SKM-1 (cell line): Measurements from ENCODE around the gene HDGFL3.
"Not testable (repeated sequence)": the region's sequence is repeated elsewhere in the genome, so short reads cannot be mapped to it uniquely, and the experiment has no call there.

Experiments
- DNase-seq: peaks from one replicate; lab custom pipeline; 2025; ENCODE audit not compliant: unreplicated experiment; lab: John Stamatoyannopoulos, UW

HDGFL3 gene

DNA sequence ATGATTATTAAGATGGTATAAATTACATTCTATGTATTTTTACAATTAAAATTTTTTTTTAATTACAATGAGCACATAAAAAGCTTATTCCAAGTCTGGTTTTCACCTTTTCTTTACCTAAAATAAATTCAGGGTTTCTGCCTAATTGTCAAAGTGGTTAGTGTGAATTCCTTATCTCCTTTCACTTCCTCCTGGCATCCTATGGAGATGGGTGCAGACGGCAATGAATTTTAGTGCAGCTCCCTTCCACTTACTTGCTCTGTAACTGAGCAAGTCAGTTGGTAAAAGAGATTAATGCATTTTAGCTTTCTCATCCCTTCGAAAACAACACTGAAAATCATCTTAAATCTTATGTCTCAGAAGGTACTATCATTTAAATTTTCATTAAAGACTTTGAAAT, 13.1 kb downstream of the HDGFL3 start:
- DNase-seq = no peak

DNA sequence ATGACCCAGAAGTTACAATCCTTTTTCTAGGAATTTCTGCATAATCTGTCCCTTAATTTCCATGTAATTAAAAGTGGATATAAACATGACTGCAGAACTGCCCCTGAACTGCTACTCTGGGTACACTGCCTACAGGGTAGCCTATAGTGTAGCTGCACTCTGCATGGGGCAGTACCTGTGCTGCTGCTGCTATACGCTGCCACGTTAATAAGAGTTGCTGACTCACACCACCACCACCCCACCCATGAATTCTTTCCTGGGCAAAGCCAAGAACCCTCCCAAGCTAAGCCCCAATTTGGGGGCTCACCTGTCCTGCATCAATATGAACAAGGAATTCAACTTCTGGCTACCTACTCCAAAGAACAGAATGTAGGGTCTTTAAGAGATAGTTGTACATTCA, 13.9 kb downstream of the HDGFL3 start:
- no peak for DNase-seq

DNA sequence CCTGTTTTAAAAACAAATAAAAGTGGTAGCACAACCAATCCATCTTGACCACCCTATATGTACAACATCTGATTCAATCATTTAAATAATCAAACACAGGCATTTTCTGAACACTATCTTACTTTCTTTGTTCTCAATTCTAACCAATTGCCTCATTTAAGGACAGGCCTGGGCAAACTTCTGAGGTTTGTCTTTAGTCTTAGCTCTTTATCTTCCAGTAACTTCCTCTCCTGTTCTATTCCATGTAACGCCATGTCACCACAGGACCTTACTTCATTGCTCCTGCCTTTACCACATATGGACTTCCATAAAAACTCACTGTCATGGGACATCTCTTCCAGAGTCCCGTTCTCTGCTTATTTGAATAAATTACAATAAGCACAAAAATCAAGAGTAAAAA, 14.9 kb downstream of the HDGFL3 start:
- DNase-seq = peak; percentile 28

DNA sequence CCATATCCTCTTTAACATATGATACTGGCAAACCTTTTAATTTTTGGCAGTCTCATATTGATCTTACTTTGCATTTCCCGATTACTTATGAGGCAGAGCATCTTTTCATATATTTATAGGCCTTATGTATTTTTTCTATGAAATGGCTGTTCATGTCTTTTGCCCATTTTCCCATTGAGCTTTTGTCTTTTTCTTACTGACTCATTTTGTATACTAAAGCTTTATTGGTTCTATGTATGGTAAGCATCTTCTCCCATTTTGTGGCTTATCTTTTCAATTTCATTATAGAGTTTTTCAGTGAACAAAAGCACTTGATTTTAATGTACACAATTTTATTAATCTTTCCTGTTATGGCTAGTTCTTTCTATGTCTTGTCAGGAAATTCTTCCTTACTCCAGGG, 17.2 kb downstream of the HDGFL3 start:
- no peak for DNase-seq

DNA sequence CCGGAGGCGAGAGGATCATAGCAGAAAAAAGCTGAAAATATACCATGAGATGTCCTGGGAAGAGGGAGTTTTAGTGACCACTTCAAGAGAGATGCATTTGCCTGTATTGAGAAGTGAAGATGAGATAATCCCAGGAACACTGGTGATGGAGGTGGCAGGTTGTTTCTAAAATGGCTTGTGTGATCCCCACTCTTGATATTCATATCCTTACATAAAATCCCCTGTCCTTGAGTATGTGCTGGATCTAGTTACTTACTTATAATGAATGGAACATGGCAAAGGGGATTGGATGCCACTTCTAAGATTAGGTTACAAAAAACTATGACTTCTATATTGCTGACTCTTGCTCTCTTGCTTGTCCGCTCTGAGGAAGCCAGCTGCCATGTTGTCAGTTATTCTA, 22.1 kb downstream of the HDGFL3 start:
- DNase-seq = no peak

DNA sequence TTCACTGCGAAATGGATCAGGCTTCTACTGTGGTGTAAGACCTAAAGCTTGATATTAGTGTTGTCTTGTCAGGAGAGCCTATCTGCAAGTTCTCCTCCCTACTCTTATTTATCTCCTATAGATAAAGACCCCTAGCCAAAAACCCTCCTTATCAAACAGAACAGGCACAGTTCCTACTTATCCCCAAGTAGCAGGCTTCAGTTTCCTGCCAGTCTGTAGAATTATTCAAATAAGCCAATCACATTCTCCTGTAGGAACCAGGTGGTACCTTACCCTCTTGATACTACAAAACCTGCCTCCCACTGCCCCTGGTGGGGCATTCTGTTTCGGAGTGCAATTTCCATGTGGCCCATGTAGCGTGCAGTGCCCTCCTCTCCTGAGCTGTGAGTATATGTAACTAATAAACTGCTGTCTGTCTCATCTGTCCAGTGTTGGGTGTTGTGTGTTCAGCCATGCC, 28.7 kb downstream of the HDGFL3 start:
- DNase-seq = no peak

DNA sequence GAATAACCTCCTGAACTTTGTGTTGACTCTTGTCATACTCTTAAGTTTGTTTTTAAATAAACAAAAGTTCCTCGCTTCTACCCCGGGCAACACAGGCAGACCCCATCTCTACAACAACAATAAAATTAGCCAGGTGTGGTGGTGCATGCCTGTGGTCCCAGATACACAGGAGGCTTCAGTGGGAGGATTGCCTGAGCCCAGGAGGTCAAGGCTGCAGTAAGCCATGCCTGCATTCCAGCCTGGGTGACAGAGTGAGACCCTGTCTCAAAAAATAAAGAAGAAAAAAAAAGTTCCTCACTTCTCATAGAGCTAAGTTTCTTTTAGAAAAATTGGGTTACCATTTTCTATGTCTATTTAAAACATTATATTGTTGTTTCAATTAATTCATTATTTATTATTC, 29.2 kb downstream of the HDGFL3 start:
- no peak for DNase-seq

DNA sequence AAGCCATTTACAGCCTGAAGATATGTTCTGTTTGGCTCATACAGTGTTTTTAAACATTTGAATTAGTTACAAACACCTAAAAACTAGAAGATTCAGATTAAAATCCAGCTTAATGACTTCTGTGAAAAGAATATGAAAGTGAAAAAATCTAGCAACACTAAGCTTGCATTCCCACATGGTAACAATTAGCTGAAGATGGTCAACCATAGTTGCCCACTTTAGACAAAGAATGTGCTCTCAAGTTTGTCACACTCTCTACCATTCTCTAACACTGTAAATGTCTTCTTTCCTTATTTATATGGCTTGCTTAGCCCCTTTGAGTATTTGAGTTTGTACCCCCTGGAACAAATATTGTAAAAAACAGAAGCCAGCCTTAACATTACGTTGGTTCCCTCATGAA, 32.7 kb downstream of the HDGFL3 start:
- DNase-seq = no peak

DNA sequence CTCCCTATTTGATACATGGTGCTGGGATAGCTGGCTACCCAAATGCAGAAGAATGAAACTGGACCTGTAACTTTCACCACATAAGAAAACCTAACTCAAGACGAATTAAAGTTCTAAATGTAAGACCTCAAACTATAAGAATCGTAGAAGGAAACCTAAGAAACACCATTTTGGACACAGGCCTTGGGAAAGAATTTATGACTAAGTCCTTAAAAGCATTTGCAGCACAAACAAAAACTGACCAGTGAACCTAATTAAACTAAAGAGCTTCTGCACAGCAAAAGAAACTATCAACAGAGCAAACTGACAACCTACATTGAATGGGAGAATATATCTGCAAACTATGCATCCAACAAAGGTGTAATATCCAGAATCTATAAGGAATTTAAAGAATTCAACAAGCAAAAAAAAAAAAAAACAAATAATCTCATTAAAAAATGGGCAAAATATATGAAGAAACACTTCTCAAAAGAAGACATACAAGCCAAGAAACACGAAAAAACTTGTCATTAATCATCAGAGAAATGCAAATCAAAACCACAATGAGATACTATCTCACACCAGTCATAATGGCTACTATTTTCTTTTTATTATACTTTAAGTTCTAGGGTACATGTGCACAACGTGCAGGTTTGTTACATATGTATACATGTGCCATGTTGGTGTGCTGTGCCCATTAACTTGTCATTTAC, 37.0 kb downstream of the HDGFL3 start:
- DNase-seq = no peak

DNA sequence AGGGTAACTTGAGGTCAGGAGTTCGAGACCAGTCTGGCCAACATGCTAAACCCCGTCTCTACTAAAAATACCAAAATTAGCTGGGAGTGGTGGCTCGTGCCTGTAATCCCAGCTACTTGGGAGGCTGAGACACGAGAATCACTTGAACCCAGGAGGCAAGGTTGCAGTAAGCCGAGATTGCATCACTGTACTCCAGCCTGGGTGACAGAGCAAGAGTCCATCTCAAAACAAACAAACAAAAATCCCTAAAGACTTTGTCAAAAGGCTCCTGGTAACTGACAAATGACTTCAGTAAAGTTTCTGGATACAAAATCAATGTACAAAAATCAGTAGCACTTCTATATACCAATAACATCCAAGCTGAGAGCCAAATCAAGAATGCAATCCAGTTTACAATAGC, 38.0 kb downstream of the HDGFL3 start:
- DNase-seq = not testable (repeated sequence)

DNA sequence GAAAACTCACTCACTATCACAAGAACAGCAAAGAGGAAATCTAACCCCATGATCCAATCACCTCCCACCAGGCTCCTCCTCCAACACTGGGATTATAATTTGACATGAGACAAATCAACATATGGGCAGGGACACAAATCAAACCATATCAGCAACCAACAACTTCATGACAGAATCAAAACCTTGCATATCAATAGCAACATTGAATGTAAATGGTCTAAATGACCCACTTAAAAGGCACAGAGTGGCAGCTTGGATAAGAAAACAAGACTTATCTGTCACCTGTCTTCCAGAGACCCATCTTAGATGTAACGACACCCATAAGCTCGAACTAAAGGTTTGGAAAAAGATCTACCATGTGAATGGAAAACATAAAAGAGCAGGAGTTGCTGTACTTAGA, 40.8 kb downstream of the HDGFL3 start:
- DNase-seq = no peak

DNA sequence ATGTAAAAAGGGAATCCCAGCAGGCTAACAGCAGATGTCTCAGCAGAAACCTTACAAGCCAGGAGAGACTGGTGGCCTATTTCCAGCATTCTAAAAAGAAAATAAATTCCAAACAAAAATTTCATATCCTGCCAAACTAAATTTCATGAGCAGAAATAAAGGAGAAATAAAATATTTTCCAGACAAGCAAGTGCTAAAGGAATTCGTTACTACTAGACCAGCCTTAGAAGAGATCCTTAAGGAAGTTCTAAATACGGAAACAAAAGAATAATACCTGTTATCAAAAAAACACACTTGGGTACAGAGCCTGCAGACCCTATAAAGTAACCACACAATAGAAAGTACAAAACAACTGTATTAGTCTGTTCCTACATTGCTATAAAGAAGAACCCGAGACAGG, 41.4 kb downstream of the HDGFL3 start:
- DNase-seq = no peak

DNA sequence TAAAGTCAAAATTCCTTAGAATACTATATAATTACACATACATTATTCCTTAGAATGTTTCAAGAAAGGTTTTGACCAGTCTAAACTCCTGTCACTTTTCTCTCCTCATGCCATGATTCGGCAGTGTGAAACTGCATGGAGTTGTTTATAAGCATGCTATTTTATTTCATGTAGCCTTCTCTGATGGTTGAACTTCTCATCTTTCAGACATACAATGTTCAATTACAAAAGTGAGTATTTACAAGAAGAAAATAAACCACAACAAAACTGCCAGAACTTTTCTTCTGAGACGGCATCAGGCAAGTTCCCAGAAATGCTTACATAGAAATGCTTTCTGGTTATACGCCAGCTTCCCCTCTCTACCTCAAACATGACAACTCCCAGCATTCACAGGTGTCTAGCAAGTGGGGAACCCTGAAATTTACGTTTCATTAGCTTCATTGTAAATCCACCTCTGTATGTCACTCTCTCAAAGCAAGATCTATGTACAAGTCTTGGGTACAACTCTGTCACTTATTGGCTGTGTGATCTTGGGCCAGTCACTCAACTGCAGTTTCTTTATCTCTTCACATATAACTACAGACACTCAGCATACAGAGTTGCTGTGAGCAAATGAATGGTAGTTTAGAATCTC, 42.7 kb downstream of the HDGFL3 start:
- no peak for DNase-seq

DNA sequence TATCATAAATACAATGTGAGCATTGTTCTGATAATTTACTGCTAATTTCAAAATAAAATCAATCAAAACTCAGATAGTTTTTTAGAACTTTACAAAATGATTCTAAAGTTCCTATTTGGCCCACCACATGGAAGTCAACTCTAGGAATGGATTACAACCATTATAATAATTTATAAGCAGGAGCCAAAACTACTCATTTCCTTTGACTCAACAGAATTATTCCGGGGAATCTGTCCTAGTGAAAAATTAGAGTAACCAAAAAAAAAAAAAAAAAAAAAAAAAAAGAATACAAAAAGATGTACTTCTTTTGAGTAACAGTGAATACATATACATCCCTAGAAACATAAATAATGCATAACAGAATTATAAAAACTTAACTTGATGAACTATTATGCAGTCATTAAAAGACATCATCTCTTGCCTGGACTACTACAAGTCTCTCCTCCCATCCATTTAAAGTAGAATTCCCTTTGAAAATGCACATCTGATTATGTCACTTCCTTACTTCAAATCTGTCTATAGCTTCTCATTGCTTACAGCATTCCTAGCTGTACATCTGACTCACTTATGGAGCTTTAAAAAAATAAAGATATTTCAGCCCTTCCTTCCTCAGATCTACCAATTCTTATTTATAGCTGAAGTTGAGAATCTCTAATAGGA, 43.4 kb downstream of the HDGFL3 start:
- DNase-seq = no peak

DNA sequence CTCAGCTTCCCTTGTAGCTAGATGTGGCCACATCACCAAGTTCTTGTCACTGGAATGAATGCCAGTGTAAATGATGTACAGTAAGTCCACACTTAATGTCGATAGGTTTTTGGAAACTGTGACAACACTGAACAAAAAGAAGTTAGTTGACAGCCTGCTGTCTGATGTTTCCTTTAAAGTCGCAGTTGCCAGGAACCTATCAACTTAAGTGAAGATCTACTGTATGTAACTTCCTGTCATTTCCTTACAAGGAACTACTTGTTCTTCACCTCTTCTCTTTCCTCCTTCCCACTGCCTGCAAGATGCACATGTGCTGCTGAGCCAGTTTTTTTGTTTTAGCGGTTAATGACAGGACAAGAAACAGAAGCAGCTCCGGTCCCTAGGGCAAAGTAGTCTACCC, 44.6 kb downstream of the HDGFL3 start:
- no peak for DNase-seq

DNA sequence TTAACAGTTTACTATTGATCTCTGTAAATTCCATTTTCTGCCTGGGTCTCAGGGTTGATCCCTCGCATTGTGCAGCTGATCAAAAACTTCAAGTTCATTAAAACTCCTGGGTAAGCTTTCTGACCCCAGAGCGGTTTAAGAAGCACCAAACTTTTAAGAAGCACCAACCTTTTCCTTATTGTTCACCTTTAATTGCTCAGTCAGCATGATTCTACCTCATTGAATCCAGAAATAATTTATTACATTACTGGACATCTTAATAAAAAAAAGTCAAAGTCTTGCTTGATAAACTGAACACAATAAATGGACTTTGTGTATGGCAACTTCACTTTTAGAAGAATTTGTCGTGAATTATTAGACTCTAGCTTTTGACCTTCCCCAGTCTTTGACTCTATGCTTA, 46.9 kb downstream of the HDGFL3 start:
- DNase-seq = no peak

DNA sequence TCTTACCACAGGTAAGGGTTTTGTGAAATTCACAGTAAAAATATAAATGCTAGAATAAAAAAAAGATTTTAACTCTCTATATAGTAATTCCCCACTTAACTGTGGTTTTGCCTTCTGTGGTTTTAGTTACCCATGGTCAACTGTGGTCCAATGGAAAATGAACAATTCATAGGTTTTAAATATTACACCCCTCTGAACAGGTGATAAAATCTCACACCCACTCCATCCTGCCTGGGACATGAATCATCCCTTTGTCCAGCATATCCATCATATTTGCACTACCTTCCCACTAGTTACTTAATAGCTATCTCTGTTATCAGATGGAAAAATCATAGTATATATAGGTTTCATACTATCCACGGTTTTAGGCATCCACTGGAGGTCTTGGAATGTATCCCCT, 49.2 kb downstream of the HDGFL3 start:
- DNase-seq = no peak

DNA sequence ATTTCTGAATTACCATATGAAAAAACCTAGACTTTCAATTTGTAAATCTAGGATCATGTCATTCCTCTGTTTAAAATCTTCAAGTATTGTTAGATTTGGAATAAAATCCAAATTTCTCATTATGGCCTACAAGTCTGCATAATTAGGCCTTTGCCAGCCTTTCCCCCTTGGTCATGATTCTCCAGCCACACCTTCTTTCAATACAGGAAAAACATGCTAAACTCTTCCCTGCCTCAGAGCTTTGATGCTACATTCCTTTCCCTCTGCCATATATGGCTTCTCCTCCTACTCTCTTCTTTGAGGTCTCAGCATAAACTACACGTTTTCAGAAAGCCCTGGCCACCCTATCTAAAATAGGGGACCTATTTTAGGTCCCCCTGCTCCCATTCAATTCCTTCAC, 51.7 kb downstream of the HDGFL3 start:
- no peak for DNase-seq

DNA sequence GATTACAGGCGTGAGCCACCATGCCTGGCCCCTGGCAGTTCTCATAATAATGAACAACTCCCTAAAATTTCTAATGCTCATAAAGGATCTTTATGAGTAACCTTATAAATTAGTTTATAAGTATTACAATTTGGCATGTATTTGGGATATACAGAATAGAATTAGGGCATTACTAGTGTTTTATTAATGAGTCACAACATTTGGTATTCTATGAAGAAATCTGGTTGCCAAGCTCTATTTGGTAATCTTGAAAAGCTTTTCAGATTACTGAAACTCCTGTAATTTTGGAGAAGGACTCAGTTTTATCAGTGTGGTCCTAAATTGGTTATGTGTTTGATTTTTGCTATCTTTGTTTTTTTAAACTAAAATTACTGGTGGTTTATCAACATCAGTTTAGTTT, 54.3 kb downstream of the HDGFL3 start:
- no peak for DNase-seq

DNA sequence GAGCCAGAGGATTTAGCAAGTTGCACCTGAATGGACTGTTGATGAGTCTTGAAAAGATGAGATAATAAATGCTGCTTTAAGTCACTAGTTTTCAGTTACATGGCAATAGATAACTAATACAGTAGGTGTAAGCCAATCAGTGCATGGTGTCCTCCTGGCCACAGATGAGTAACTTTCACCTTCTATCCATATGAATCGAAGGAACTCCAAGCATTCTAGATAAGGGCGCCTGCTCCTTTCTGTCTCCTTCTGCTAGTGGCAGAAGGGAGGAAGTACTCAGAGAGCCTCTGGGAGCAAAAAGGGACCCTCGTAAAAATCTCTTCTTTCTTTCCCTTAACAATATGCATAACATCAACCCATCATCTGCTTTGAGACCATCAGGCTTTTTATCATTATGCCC, 62.9 kb downstream of the HDGFL3 start:
- no peak for DNase-seq

DNA sequence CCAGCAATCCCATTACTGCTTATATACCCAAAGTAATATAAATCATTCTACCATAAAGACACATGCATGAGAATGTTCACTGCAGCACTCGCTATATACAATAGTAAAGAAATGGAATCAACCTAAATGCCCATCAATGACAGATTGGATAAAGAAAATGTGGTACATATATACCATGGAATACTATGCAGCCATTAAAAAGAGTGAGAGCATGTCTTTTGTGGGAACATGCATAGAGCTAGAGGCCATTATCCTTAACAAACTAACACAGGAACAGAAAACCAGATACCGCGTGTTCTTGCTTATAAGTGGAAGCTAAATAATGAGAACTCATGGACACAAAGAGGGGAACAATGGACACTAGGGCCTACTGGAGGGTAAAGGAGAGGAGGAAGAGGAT, 65.5 kb downstream of the HDGFL3 start:
- not testable (repeated sequence) for DNase-seq

DNA sequence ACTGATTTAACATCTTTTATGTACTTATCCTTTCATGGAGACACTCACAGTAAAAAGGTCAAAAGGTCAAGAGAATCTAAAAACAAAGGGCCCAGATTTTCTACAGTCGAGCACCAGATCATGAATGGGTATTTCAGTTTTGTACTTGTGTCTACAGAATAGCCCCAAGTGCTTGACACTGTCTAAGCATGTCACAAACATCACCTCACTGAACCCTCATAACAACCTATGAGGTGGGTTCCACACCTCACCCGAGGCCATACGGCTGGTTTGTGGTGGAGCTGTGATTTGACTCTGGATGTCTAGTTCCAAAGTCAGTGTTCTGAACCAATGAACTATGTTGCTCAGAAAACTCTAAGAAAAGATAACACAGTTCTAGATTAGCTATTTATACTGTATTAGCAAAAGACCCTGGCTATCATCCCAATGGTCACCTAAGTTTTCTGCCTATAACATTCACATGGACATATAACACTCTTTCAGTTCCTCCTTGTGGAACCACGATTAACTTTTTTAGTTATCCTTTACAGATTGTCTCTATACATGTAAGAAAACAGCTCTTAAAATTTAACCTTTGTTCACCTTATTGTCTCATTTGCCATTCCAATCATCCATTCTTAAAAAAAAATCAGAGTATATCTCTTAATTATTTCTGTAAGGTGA, 74.6 kb downstream of the HDGFL3 start:
- no peak for DNase-seq
